Measurements from ENCODE around the gene LRRC63. TPM values are rescaled to one million over a fixed set of nuclear protein-coding genes. Genes with fewer than 3 reads are reported as not detected.

The LRRC63 gene
- total RNA-seq, 5 donors from 2014 or later (not counting 1 experiment from before 2014, with no cell fraction given): 0.43 to 0.82 (median 0.54) TPM

Other genes with a start within 250 kb of the LRRC63 start
- gene ZC3H13, start 159.2 kb upstream of the LRRC63 start, total RNA-seq: 10 to 100 TPM; 41.9 to 61.5 (median 58.4) TPM
- under 1 TPM in 3 of 5 donors, not detected in 2; 0.13 to 0.29 (median 0.28) TPM for gene CPB2, start 106.9 kb upstream of the LRRC63 start, total RNA-seq
- gene LCP1, start 29.8 kb upstream of the LRRC63 start, total RNA-seq: 100 to 1,000 TPM; 338 to 574 (median 413) TPM
- gene RUBCNL, start 175.3 kb downstream of the LRRC63 start, total RNA-seq: 10 to 100 TPM in 1 of 5 donors, 1 to 10 TPM in 4; 1.4 to 11.7 (median 2.2) TPM

Measured in T-cell (primary cell).